Measurements from ENCODE around the gene CBFB.
A peak's percentile ranks its signal among the peaks of the same experiment; 100 is the strongest.

CBFB gene

GRCh38 chr16:67016681-67017420 is 12.1 kb upstream of the CBFB start:
- no peak for TF ChIP-seq CTCF (IDR thresholded peaks at IDR 0.05; ENCODE audit: low read depth, low read length, missing control alignments)
- no peak for DNase-seq (ENCODE audit: extremely low read depth, low read depth)
- no peak overlapping the region for H3K4me3 ChIP-seq (replicated peaks; ENCODE audit: low read depth, low read length)

- DNase-seq (ENCODE audit: extremely low read depth, low read depth): no peak
- TF ChIP-seq CTCF (IDR thresholded peaks at IDR 0.05; ENCODE audit: low read depth, low read length, missing control alignments): no peak
- no peak overlapping the region for H3K4me3 ChIP-seq (replicated peaks; ENCODE audit: low read depth, low read length)
Observed at GRCh38 chr16:67017421-67017750, 11.6 kb upstream of the CBFB start.

- H3K4me3 ChIP-seq (replicated peaks; ENCODE audit: low read depth, low read length): no peak overlapping the region
- peak; percentile 96 for DNase-seq (ENCODE audit: extremely low read depth, low read depth)
- TF ChIP-seq CTCF (IDR thresholded peaks at IDR 0.05; ENCODE audit: low read depth, low read length, missing control alignments): peak; percentile 87
Observed at GRCh38 chr16:67017810-67018488, 11.0 kb upstream of the CBFB start.

GRCh38 chr16:67019171-67019570 is 9.8 kb upstream of the CBFB start:
- no peak overlapping the region for H3K4me3 ChIP-seq (replicated peaks; ENCODE audit: low read depth, low read length)
- DNase-seq (ENCODE audit: extremely low read depth, low read depth): no peak
- TF ChIP-seq CTCF (IDR thresholded peaks at IDR 0.05; ENCODE audit: low read depth, low read length, missing control alignments): no peak

- no peak overlapping the region for H3K4me3 ChIP-seq (replicated peaks; ENCODE audit: low read depth, low read length)
- no peak for TF ChIP-seq CTCF (IDR thresholded peaks at IDR 0.05; ENCODE audit: low read depth, low read length, missing control alignments)
- DNase-seq (ENCODE audit: extremely low read depth, low read depth): no peak
Observed at GRCh38 chr16:67021321-67021720, 7.6 kb upstream of the CBFB start.

GRCh38 chr16:67022531-67023214 is 6.3 kb upstream of the CBFB start:
- no peak overlapping the region for H3K4me3 ChIP-seq (replicated peaks; ENCODE audit: low read depth, low read length)

More at GRCh38 chr16:67022531-67023214, 6.3 kb upstream of the CBFB start:
- TF ChIP-seq CTCF (IDR thresholded peaks at IDR 0.05; ENCODE audit: low read depth, low read length, missing control alignments): no peak
- DNase-seq (ENCODE audit: extremely low read depth, low read depth): no peak
